GM12878 (cell line): Measurements from ENCODE around the gene HNRNPLL. TPM values are rescaled to one million over a fixed set of nuclear protein-coding genes. Genes with fewer than 3 reads are reported as not detected.
A peak's percentile ranks its signal among the peaks of the same experiment; 100 is the strongest.

Experiments
- ATAC-seq: fragments of 200-7000 bp; cut with Tn5 transposase; 3 replicates; pipeline ENCODE4 v1.9.1; 2020; ENCODE audit warnings: mild to moderate bottlenecking, moderate library complexity
- BruUV-seq: library from RNA; stranded (reverse); fragments of 400-500 nt; replicated peaks from 2 replicates; lab custom pipeline; 2021; lab: Mats Ljungman, UMichigan
- CTCF ChIA-PET: fragments of 300-600 bp; sonication (Branson Sonifier 250); formaldehyde crosslinking; extraction: SDS; loops from one replicate; lab custom pipeline; 2021; ENCODE audit warnings: inconsistent platforms; lab: Yijun Ruan, JAX
- POLR2A ChIA-PET: fragments of 350-600 bp; formaldehyde crosslinking; extraction: SDS; loops from one replicate; lab custom pipeline; 2021; ENCODE audit warnings: inconsistent platforms; lab: Charles Lee
- RAD21 ChIA-PET: fragments of 300-600 bp; sonication (Branson Sonifier 250); formaldehyde crosslinking; loops from one replicate; lab custom pipeline; 2023; ENCODE audit warnings: antibody characterized with exemption; ENCODE audit not compliant: unreplicated experiment; lab: Charles Lee
- SMC1A ChIA-PET: fragments of 300-600 bp; sonication (Branson Sonifier 250); formaldehyde crosslinking; loops from one replicate; lab custom pipeline; 2023; ENCODE audit not compliant: unreplicated experiment, uncharacterized antibody; lab: Charles Lee
- DNase-seq: peaks from one replicate; pipeline ENCODE4 v3.0.0-alpha.2; 2011; ENCODE audit warnings: low read depth, low spot score
- FAIRE-seq: peaks from 3 replicates; lab custom pipeline; 2011; peaks lifted over from hg19 to GRCh38; lab: Jason Lieb, UNC
- H2AFZ ChIP-seq: 2 replicates; pipeline ENCODE4 v1.6.0; 2011; ENCODE audit warnings: low read depth, low read length, control low read depth; ENCODE audit not compliant: control insufficient read depth
- H3K27ac ChIP-seq: 2 replicates; pipeline ENCODE4 v1.5.1; 2011; ENCODE audit warnings: control low read depth; ENCODE audit not compliant: control insufficient read depth, insufficient read depth
- H3K27me3 ChIP-seq, 2 experiments: replicated peaks in 1 of 2; 2 replicates each; pipeline versions ENCODE4 v1.6.0 to v1.6.1; 2011; ENCODE audit warnings: low read length in 1 of 2; ENCODE audit not compliant: control insufficient read depth in 2 of 2, insufficient read depth in 2 of 2
- H3K36me3 ChIP-seq, 2 experiments: 2 replicates each; pipeline ENCODE4 v1.5.1; 2011; ENCODE audit warnings: low read length in 1 of 2; ENCODE audit not compliant: control insufficient read depth in 2 of 2, insufficient read depth in 2 of 2
- H3K4me1 ChIP-seq: 2 replicates; pipeline ENCODE4 v1.6.1; 2011; ENCODE audit warnings: mild to moderate bottlenecking, low read length, moderate library complexity, mixed read lengths; ENCODE audit not compliant: control insufficient read depth, insufficient read depth
- H3K4me2 ChIP-seq: 2 replicates; pipeline ENCODE4 v1.6.0; 2011; ENCODE audit warnings: control low read depth; ENCODE audit not compliant: control insufficient read depth, insufficient read depth
- H3K4me3 ChIP-seq: fragments of 200-600 bp; sonication (generic); 2 replicates; pipeline ENCODE4 v1.5.1; 2016
- H3K79me2 ChIP-seq: 2 replicates; pipeline ENCODE4 v1.6.0; 2011; ENCODE audit warnings: low read length; ENCODE audit not compliant: control insufficient read depth, insufficient read depth
- H3K9ac ChIP-seq: 2 replicates; pipeline ENCODE4 v1.8.0; 2011; ENCODE audit warnings: low read length, control low read depth, mixed read lengths; ENCODE audit not compliant: control insufficient read depth, insufficient read depth
- H3K9me3 ChIP-seq: replicated peaks from 3 replicates; pipeline ENCODE4 v1.5.1; 2011; ENCODE audit warnings: mild to moderate bottlenecking, low read length; ENCODE audit not compliant: control insufficient read depth, insufficient read depth
- H4K20me1 ChIP-seq: 2 replicates; pipeline ENCODE4 v1.6.0; 2011; ENCODE audit not compliant: control insufficient read depth, insufficient read depth
- NBN ChIP-seq: fragments of 450-650 bp; IDR thresholded peaks from 2 replicates; pipeline ENCODE4 v1.6.1; 2016
- RAD21 ChIP-seq: IDR thresholded peaks from 2 replicates; pipeline ENCODE4 v1.6.1; 2011; ENCODE audit warnings: mild to moderate bottlenecking, low read depth, low read length, moderate library complexity; ENCODE audit not compliant: insufficient read depth
- SMC3 ChIP-seq: IDR thresholded peaks from 2 replicates; pipeline ENCODE4 v1.6.1; 2011; ENCODE audit warnings: low read length, improper control_type of control experiment, borderline replicate concordance
- TARDBP ChIP-seq: IDR thresholded peaks from 2 replicates; pipeline ENCODE4 v1.6.1; 2016; ENCODE audit warnings: borderline replicate concordance
- WGBS: methylation state at CpG from one replicate; pipeline ENCODE4 v1.1.6; 2016; ENCODE audit warnings: low lambda C conversion rate; ENCODE audit not compliant: insufficient replicate concordance, insufficient coverage; ENCODE audit errors: missing lambda C conversion rate; 5-methylcytosine and 5-hydroxymethylcytosine counted together
- in situ Hi-C: fragments of 300-500 bp; cut with MboI; formaldehyde crosslinking; loops from 9 replicates; pipeline ENCODE4 v1.14.3; 2018; ENCODE audit warnings: mixed read lengths
- intact Hi-C: fragments of 100-400 bp; cut with micrococcal nuclease; formaldehyde crosslinking; loops from one replicate; pipeline ENCODE4 v1.14.2; 2022; ENCODE audit not compliant: unreplicated experiment
- polyA plus RNA-seq, 11 experiments: library from polyadenylated mRNA; depleted of rRNA in 4 of 11; unstranded in 6 of 11; stranded (reverse) in 5 of 11; fragments of >200 nt; fragmentation: Nextera tagmentation in 4 of 11; fragmentation: Illumina TruSeq in 1 of 11; extraction: Ambion mirVana in 4 of 11; extraction: Trizol in 1 of 11; gene quantifications; 1 replicate in 1 of 11; 2 replicates in 10 of 11; pipeline versions ENCODE4 v1.2.1 to v1.2.3, GENCODE V29; 2011 to 2016; ENCODE audit warnings: inconsistent platforms in 2 of 11, missing spikeins in 2 of 11, low read depth in 1 of 11
- total RNA-seq, 4 experiments: library from RNA; depleted of rRNA in 3 of 4; stranded (reverse); fragments of >200 nt in 3 of 4; fragmentation: Illumina TruSeq in 1 of 4; extraction: Trizol in 1 of 4; gene quantifications; 2 replicates each; pipeline versions ENCODE4 v1.2.1 to v1.2.3, GENCODE V29; 2013 to 2021
- TF ChIP-seq, protein P1 (sequence below), 3 experiments: IDR thresholded peaks in 2 of 3; conservative IDR thresholded peaks in 1 of 3; 2 replicates each; pipeline ENCODE4 v1.5.1; 2011; ENCODE audit warnings: low read depth in 3 of 3, low read length in 3 of 3, mild to moderate bottlenecking in 3 of 3, control low read depth in 2 of 3, moderate library complexity in 2 of 3, inconsistent platforms in 1 of 3, mixed read lengths in 1 of 3; ENCODE audit not compliant: control insufficient read depth in 2 of 3, insufficient read depth in 1 of 3; ENCODE audit errors: extremely low read depth in 1 of 3

Gene HNRNPLL
- total and polyA plus RNA-seq, 10 of the 15 experiments (the other 5 are each of a cell fraction or from before 2014, with no cell fraction given) = 0.98 to 27.1 (median 2.9) TPM

DNA sequence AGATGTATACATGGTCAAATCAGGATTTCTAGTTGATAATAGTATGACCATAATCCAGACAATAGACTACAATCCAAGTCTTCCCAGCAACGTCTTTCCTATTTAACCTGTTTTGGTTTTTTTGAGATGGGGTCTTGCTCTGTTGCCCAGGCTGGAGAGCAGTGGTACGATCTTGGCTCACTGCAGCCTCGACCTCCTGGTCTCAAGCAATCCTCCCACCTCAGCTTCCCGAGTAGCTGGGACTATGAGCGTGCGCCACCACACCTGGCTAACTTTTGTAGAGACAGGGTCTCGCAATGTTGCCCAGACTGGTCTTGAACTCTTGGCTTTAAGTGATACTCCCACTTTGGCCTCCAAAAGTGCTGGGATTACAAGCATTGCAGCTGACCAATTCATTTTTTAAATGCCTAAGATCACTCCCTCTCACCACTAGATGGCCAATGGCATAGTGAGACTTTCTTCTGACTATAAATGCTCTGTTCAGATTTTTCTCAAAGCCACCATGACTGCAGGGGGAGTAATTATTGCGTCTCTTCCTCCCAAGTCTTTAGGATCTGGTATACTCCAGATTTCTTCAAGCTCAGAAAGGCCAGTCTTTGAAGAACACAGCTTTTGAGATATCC lies 47.6 kb downstream of the HNRNPLL start:
- Histone ChIP-seq H3K4me2 (no peak overlapping the region), H3K27me3 (no peaks in the 10 kb centered on the region)
- DNase-seq (no peak), FAIRE-seq (no peak)
- TF ChIP-seq, protein P1, sequence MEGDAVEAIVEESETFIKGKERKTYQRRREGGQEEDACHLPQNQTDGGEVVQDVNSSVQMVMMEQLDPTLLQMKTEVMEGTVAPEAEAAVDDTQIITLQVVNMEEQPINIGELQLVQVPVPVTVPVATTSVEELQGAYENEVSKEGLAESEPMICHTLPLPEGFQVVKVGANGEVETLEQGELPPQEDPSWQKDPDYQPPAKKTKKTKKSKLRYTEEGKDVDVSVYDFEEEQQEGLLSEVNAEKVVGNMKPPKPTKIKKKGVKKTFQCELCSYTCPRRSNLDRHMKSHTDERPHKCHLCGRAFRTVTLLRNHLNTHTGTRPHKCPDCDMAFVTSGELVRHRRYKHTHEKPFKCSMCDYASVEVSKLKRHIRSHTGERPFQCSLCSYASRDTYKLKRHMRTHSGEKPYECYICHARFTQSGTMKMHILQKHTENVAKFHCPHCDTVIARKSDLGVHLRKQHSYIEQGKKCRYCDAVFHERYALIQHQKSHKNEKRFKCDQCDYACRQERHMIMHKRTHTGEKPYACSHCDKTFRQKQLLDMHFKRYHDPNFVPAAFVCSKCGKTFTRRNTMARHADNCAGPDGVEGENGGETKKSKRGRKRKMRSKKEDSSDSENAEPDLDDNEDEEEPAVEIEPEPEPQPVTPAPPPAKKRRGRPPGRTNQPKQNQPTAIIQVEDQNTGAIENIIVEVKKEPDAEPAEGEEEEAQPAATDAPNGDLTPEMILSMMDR (IDR thresholded peaks at IDR 0.05 in 2 of 3, conservative IDR thresholded peaks at IDR 0.05 in 1 of 3; ENCODE audit: control insufficient read depth in 2 of 3, extremely low read depth in 1 of 3, insufficient read depth in 1 of 3, low read depth in 3 of 3, low read length in 3 of 3) = peak; percentile 32 to 54 (median 46); a peak in 5 of 6 replicates
- TF ChIP-seq TARDBP (no peak), SMC3 (peak; percentile 32), RAD21 (peak; percentile 38), NBN (no peak)
- TF ChIP-seq, all 136 proteins: peak for 3
- POLR2A ChIA-PET = no interaction called here
- H3K79me2 ChIP-seq = no peaks in the 10 kb centered on the region
- H3K9ac ChIP-seq = no peak overlapping the region
- H3K4me1 ChIP-seq = no peaks in the 10 kb centered on the region
- in situ Hi-C loops = no loop called here
- no peaks in the 10 kb centered on the region for H3K36me3 ChIP-seq
- 47% methylated on average over 8 of the region's 8 CpGs for WGBS
- no peaks in the 10 kb centered on the region for H3K9me3 ChIP-seq
- H3K27ac ChIP-seq = no peak overlapping the region
- intact Hi-C loops = no loop called here
- no peak overlapping the region for H3K4me3 ChIP-seq
- SMC1A ChIA-PET = interaction anchor here (0.7 to 2.1 kb wide), 5 partner anchors 13 to 82 kb away, joined by 3 to 5 read pairs (median 3); no protein-coding TSS in a partner anchor
- CTCF ChIA-PET = interaction anchor here (0.7 to 2.7 kb wide), 18 partner anchors 9 to 391 kb away, joined by 3 to 10 read pairs (median 4); no protein-coding TSS in a partner anchor
- peak; percentile 76 for ATAC-seq
- RAD21 ChIA-PET = interaction anchor here (1.3 to 2.4 kb wide), 2 partner anchors 22 to 26 kb away, joined by 4 to 11 read pairs; no protein-coding TSS in a partner anchor
- H2AFZ ChIP-seq = no peak overlapping the region
- no TSS peak for BruUV-seq
- H4K20me1 ChIP-seq = no peaks in the 10 kb centered on the region
